HL-60/S4 (cell line): ENCODE measurements around the gene GLT6D1.
"Not testable (repeated sequence)": the region's sequence is repeated elsewhere in the genome, so short reads cannot be mapped to it uniquely, and the experiment has no call there.

ENCODE experiments used
- in situ Hi-C: fragments of 300-500 bp; cut with MboI; formaldehyde crosslinking; loops from 2 replicates; pipeline ENCODE4 v1.14.3; 2022; ENCODE audit warnings: low sequenced_read_pairs

Gene GLT6D1

DNA sequence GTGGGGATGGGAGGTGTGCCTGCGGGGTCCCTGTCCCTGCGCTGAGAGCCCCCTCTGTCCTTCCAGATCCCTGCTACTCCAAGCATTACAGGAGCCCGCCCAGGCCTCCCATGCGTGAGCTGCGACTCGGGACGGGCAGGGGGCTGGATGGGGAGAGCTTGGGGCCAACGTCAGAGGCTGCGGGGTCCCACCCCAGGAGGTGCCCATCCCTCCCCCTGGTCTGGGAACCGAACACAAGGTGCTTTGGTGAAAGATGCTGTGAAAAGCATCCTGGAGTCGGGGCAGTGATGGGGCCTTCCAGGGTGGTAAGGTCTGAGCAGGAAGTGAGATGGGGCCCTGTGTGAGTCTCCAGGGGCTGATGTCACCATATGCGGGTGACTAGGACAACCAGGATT lies 26.5 kb upstream of the GLT6D1 start:
- in situ Hi-C loops: no loop called here

DNA sequence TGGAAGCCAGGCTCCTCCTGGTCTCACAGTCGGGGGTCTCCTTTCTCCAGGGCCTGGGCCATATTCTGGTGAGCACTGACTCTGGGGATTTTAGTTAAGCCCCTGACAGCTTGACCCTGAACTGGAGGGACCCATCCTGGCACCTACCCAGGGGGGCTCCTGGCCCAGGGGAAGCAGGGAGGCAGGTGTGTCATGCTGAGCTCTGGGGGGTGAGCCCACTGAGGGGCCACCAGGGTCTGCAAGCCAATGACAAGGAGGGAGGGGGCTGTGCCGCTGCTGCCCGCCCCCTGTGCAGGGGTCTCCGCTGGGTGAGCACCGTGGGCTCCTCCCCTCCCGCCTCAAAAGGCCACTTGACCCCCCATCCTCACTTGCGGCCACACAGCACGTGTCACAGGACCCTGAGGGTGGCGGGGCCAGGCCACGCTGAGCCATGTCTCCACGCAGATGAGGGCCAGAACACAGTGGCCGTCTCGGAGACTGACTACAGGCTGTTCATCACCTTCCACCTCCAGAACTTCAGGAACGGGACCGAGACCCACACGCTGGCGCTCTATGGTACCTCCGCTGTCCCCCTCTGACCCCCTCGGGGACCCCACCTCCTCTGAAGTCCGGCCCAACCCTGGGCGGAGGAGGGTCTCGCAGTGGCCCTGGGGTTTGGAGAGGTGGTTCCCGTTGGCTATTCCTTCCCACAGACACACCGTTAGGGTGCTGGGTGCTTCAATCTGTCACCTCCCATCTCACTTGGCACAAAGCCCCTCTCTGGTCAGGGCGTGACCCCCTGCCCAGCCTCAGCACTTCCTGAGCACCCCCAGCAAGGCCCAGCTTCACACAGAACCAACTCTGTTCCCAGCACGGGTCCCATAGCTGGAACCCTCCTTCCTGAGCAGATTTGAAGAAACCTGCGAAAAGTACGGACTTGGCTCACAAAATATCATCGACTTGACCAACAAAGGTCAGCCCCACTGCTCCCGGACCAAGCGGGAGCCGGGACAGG lies 25.8 kb upstream of the GLT6D1 start:
- in situ Hi-C loops: no loop called here

DNA sequence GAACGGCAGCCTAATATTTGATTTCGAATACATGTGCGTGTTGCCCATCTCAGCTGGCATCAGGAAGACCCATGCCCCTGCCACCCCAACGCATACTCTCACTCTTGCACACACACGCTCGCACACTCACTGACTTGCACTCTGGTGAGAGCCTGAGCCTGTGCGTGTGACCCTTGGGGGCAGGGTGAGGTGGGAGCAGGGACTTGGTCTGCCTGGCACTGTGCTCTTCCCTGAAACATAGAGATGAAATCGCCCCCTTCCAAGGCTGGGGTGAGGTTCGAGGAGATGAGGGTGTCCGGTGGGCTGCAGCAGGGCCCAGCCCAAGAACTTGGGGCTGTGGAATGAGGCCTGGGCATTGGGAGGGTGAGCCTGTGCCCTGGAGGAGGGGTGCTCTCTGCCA lies 24.9 kb upstream of the GLT6D1 start:
- in situ Hi-C loops: no loop called here

DNA sequence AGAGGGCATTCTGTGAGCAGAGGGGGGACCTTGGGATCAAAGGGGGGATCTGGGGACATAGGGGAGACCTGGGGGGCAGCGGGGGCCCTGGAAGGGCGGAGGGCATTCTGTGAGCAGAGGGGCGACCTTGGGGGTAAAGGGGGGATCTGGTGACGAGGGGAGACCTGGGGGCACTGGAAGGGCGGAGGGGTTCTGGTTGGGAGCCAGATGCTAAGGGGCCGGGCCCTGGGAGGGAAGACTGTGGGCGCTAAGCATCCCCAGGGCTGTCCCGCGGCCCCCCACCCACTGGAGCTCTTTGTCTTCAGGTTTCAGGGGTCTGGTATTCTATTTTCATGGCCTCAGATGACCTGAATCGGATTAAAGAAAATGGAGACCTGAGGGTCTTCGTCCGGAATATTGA lies 24.5 kb upstream of the GLT6D1 start:
- in situ Hi-C loops: no loop called here

DNA sequence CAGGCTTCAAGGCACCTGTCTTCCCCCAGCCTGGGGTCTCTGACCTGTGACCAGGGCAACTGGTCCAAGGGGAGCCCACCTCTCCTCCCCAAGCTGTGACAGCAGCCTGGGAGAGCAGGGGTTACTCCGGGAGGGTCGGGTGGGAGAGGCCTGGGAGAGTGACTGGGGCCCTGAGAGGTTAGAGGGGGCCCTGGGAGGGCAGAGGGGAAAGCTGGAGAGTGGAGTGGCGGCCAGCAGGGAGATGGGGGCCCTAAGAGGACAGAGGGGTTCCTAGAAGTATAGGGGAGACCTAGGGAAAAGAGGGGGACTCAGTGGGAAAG lies 24.1 kb upstream of the GLT6D1 start:
- in situ Hi-C loops: no loop called here

DNA sequence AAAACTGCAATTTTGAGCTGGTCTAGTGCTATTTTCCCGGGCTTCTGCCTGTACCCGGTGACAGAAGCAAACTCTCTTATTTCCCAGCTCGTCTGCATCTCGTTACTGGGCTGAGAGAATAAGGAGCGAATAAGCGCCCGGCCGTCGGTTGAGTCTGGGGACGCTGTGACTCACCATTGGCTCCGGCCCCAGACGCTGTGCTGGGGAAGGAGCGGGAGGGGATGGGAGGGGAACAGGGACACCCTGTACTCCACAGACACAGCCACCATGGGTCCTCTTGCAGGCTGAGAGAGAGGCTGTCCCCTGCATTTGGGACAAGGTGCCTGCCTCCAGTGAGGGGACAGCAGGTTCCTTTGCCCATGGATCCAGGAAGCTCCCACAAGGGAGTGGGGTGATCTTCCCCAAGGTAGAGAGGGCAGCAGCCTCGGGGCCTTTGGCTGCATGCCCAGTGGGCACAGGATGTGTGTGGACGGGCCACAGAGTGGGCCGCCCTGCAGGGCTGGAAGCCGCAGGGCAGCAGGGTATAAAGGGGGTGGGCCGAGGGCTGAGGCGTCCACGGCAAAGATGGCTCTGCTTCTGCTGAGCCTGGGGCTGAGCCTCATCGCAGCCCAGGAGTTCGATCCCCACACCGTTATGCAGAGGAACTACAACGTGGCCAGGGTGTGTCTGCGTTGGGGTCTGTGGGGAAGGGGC lies 23.6 kb upstream of the GLT6D1 start, which contains the start of gene LCN9:
LCN9 (plus strand) TSS at position 552 of the 693 bp plus-strand sequence; CDS start at position 565, 13 bp downstream.
- in situ Hi-C loops: no loop called here

DNA sequence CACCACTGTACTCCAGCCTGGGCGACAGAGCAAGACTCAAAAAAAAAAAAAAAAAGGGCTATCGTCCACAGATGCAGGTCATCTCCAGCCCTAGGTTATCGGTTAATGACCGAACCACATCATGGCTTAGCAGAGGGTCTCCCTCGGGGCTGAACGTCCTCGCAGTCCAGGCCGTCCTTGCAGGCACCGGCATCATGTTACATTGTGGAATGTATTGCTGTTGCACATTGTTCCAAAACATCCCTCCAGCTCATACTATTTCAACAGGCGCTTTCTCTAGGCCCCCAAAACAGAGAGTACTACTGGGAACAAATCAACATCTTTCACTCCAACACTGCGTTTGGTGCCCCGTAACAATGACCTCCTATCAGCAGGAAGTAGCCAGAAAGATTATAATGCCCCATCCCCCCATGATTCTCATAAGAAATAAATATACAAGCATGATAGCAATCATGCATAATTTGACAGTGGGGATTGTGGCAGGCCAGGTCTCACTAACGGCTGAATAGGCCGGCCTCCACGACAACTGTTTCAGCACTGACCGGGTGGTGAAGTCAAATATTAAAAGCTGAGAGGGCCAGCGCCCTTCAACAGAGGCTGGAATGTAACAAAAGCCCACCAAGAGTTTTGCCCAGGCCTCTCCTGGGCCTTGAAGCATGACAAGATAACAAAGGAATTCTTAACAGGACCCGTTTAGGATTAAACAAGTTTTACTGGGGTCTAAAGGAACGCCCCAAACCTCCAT lies 22.6 kb upstream of the GLT6D1 start:
- in situ Hi-C loops: no loop called here

DNA sequence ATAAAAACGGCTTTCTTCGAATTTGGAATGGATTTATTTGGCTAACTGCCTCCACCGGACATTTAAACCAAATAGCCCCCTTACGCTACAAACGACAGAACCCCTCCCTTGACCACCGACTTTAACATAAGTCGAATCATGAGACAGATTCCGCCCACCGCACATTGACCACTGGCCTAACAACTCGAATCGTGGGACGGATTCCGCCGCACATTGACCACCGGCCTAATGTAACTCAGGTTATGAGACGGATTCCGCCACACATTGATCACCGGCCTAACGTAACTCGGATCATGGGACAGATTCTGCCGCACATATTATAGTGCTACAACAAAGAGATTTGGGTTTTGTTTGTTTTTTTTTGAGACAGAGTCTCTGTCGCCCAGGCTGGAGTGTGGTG lies 21.1 kb upstream of the GLT6D1 start:
- in situ Hi-C loops: no loop called here

DNA sequence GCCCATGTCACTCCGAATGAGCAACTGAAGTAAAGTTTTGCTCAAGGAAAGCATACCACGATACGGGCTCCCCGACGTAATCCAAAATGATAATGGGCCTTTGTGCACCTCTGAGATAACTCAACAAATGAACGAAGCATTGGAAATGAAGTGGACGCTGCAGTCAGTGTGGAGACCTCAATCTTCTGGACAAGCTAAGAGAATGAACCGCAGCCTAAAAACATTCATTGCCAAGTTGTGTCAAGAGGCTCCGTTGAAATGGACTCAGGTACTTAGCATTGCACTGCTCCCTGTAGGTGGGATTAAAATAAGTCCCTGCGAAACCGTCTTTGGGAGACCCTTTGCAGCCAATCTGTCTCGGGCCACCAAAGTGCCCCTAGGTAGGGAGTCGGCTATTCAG lies 19.9 kb upstream of the GLT6D1 start:
- in situ Hi-C loops: no loop called here

DNA sequence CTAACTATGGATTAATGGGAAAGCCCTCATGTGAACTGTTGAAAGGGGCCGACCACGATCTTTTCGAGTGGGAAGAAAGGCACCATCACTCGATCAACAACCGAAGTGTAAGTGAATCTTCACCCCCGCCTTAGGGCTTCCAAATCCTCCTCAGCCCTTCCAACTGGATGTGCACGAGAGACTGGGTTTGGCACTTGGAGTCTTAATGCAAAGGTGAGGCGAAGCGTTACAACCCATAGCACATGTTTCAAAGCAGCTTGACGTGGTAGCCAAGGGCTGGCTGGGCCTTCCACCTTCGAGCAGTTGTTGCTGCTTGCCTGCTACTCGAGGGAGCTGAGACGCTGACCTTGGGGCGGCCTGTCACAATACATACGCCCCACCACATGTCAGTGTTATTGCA lies 18.1 kb upstream of the GLT6D1 start:
- in situ Hi-C loops: no loop called here

DNA sequence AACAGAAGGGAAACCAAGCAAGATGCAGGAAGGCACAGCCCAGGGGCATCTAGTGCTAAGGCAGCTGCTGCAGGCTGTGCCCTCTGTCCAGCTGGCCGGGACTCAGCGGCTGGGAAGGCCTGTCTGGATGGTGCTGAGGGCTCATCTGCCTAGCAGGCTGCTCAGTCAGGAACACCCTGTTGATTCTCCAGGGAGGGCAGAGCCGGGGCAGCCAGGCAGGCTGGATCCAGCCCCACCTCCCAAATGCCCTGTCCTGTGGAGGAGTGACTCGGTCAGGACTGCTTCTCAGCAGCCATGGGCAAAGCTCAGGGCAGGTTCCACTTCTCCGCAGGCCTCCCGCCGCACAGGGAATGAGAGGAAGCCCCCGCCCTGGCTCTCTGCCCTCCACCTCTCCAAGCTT lies 16.0 kb upstream of the GLT6D1 start:
- in situ Hi-C loops: no loop called here

DNA sequence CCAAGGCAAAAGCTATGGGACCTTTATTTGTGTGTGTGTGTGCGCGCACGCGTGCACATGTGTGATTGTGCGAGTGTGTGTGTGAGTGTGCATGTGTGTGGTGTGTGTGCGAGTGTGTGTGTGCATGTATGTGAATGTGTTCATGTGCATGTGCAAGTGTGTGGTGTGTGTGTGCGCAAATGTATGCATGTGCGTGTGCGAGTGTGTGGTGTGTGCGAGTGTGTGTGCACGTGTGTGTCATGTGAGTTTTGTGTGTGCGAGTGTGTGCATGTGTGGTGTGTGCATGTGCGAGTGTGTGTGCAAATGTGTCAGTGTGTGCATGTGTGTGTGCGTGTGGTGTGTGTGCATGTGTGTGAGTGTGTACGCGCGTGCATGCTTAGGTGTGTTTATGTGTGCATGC lies 11.1 kb upstream of the GLT6D1 start:
- in situ Hi-C loops: no loop called here

DNA sequence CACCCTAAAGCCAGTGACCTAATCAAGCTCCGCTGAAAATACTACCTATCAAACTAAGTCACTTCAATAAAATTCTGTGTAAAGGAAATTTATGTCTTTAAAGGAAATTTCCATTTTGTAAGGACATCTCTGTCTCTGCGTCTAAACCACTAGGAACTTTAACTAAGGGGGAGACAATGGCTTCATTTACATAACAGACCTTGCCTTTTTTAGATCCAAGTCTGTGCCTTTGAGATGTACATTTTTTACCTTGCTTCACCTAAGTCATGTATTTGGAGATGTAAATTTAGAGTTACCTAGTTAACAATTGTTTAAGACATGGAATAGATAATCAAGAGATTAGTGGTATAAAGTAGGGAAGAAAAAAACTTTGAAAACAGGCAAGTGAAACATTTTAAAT lies 10.2 kb upstream of the GLT6D1 start:
- in situ Hi-C loops: no loop called here

DNA sequence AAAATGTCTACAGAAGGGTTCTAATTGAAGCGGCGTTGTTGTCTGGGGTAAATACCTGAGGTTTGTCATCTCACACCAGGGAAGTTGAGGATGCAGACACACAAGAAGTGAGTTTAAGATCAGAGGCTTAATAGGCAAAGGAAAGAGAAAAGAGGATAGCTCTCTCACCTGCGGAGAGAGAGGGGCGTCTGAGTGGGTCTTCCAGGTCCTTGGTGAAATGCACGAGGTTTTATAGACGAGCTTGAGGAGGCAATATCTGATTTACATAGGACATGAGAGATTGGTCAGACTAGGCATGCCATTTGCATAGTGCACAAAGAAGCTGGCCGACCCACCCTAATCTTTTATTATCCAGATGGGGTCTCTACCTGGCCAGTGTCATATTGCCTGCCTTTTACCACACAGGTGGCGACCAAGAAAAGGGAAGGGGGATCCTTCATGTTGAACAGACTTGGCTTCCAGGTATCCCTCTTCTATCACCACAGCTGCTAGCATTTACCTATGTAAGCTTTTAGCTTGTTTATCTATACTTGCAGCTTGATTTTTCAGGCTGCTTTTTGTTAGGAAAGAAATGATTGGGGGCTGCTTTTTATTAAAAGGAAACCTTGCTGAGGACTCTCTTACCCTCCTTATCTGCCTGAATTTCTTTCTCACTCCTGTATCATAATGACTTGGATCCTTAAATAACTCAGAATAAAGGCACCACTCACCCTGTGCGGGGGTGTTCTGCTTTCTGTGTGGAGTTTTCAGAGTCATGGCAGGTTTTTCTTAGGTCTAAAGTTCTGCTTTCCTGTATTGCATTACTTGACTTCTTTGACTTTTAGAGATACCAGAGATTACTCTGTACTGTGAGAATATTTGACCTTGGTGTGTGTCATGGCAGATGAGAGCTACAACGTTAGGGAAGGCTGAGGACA lies 9.4 kb upstream of the GLT6D1 start:
- in situ Hi-C loops: no loop called here

DNA sequence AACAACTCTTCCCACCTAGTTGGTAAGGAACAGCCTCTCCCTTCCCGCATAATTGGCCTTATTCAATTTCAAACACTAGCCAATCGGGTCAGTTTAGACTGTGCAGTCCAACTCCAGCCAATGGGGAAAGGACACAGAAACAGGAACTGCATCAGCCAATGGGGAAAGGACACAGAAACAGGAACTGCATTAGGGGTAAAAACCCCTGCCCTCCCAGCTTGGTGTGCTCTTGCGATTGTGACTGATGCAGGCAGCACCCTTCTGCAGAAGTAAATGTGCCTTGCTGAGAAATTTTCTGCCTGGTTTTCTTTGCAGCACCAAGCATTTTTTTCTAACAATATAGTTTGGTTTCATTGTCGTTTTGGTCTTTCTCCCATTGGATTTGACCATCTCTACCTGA lies 8.5 kb upstream of the GLT6D1 start:
- in situ Hi-C loops: no loop called here

DNA sequence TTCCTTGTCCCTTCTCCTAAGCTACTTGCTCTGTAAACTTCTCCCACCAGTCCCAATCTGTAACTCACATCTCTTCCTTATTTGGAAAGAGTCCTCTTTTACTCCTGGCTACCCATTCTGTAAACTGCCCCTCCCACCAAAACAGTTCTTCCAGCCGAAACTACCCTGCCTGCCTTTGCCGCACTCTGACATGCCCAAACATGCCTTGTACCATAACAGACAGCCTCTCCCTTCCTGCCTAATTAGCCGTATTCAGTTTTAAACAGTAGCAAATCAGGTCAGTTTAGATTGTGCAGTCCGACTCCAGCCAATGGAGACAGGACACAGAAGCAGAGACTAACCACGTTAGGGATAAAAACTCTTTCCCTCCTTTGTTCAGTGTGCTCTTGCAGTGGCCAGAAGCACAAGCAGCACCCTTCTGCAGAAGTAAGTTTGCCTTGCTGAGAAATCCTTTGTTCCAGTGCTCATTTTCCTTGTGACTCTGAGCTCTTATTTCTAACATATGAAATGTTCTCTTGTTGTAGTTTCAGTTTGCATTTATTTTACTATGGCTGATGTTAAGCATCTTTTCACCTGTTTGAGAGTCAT lies 5.4 kb upstream of the GLT6D1 start:
- in situ Hi-C loops: no loop called here

DNA sequence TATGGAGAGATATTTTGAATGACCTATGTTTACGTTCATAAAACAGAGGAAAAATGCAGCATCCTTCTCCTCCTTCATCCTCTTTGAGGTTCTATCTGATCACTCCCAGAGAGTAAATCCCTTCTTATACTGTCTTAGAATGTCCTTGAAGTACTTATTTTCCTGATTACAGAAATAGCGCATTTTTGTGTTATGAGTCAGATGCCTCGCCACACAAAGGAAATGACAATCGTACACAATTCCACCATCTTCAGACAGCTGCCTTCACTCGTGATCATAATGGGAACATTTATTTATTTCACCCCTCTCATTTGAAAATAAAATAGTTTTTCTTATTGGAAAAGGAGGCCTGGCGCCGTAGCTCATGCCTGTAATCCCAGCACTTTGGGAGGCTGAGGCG lies 2.4 kb upstream of the GLT6D1 start:
- in situ Hi-C loops: no loop called here

DNA sequence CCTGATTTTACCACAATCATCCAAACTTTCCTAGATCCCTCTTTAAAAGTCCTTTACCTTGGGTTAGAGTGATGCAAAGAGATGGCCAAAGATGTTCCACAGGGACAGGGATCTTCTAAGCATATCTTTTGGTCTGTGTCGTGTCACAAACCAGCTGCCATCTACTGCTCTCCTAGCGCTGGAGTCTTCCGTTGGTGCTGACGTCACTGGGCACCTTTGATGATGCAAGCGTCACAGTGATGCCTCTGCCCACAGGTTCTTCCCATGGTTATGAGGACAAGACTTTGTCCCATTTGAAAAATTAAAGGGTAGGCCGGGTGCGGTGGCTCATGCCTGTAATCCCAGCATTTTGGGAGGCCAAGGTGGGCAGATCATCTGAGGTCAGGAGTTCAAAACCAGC lies 1.7 kb upstream of the GLT6D1 start:
- in situ Hi-C loops: no loop called here

DNA sequence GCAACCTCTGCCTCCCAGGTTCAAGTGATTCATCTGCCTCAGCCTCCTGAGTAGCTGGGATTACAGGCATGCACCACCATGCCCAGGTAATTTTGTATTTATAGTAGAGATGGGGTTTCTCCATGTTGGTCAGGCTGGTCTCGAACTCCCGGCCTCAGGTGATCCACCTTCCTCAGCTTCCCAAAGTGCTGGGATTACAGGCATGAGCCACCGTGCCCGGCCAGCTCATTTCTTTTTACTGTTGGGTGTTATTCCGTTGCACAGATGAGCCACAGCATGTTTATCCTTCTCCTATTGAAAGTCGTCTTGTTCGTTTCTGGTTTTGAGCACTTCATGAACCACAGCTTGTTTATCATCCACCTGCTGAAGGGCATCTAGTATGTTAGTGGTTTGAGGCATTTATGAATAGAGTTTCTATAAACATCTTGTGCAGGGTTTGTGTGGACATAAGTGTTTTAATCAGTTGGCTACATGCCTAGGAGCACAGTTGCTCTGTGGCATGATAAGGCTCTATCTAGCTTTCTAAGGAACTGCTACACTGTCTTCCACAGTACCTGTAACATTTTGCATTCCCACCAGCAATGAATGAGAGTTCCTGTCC lies 2.3 kb downstream of the GLT6D1 start:
- in situ Hi-C loops: not testable (repeated sequence)

DNA sequence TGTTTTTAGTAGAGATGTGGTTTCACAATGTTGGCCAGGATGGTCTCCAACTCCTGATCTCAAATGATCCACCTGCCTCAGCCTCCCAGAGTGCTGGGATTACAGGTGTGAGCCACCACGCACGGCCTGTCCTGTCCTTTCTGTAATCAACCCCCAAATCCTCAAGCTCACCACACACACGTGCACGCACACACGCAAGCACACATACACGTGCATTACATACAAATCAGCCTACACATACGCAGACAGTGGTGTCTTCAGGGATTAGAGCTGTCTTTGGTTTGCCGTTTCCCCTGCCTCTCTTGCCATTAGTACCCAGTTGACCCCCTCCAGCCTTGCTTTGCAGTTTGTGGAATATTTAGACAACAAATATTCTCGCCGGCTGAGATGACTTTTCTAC lies 6.5 kb downstream of the GLT6D1 start:
- in situ Hi-C loops: no loop called here
